ENCODE data around the gene KMT5C.
"Not testable (repeated sequence)": the region's sequence is repeated elsewhere in the genome, so short reads cannot be mapped to it uniquely, and the experiment has no call there.

The KMT5C gene

DNA sequence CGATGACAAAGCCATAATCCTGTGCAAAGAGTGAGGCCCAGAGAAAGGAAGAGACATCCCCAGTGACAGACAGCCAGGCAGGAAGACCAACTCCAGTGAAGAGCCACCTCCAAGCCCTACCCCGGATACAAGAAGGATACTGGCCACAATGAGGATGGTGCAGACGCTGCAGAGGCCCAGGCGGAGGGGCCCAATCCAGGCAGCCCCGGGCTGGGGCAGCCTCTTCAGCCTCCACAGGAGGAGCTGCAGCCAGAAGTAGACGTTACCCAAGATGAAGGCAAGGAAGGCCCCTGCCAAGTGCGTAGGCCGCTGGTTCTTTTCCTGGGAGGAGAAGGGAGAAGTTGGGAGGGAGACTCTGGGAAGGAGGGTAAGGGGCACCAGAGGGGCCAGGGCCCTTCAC lies 23.0 kb upstream of the KMT5C start:
- DNase-seq (ENCODE audit: low spot score) = no peak

DNA sequence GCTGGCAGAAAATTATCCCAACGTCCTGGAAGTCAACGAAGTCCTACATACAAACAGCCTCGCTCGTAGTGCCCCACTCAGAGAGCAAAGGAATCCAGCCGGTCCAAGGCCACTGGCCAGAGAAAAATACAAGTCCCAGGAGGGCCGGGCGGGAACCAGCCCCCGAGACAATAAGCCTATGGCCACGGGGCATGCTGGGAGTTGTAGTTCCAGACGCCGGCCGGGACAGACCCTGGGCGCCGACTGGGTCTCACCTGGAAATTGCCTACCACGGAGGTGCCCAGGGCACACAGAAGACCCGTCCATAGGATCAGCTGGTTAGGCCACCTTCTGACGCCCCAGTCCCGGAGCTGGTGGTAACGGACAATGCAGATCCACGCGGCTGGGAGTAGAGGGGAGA lies 19.9 kb upstream of the KMT5C start:
- peak; percentile 26 for DNase-seq (ENCODE audit: low spot score)

DNA sequence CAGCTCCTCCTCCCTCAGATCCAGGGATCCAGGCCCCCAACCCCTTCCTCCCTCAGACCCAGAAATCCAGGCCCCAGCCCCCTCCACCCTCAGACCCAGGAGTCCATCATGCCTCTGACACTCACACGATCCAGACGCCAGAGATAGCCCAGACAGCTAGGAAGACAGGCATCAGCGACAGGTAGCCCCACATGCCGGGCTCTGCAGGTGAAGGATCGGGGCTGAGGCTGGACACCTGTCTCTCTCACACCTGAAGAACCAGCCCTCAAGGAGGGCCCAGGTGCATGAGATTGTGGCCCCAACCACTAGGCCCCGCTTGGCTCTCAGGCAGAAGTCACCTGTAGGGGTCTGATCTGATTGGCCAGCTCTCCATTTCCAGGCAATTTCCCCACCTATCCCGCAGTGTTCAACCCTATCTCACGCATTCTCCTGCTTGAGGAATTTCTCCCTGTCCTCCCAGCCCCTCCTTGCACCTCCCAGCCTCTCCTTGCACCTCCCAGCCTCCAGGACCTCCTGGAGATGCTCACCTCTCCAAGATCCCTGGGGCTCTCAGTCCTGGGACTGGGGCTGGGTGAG lies 18.7 kb upstream of the KMT5C start:
- DNase-seq (ENCODE audit: low spot score) = no peak

DNA sequence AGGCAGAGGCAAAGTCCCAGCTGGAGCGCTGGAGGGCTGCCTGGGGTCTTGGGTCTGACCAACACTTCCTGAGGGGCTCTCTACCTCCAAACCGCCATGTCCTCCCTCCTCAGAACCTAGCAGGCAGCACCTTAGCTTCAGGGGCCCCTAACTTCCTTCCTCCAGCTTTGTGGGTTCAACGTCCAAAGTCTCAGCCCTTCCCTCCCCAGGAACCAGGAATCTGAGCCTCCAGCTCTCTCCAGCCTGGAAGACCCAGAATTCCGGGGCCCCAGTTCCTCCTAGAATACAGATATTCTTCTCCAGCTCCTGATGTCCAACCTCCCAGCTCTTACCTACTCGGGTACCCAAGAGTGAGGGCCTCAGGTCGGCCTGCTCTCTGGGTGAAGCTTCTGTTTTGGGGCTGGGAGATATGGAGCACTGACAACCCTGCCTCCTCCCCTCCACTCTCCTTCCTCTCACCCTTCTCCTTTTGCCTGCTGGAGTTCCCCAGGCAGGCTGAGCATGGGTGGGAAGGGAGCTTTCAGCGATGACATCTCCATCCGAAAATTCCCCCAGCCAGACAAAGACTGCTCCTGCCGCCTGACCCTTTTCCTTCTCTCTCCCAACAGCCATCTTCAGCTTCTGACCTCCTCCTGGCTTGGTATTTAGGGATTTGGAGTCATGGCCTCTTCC lies 18.1 kb upstream of the KMT5C start:
- no peak for DNase-seq (ENCODE audit: low spot score)

DNA sequence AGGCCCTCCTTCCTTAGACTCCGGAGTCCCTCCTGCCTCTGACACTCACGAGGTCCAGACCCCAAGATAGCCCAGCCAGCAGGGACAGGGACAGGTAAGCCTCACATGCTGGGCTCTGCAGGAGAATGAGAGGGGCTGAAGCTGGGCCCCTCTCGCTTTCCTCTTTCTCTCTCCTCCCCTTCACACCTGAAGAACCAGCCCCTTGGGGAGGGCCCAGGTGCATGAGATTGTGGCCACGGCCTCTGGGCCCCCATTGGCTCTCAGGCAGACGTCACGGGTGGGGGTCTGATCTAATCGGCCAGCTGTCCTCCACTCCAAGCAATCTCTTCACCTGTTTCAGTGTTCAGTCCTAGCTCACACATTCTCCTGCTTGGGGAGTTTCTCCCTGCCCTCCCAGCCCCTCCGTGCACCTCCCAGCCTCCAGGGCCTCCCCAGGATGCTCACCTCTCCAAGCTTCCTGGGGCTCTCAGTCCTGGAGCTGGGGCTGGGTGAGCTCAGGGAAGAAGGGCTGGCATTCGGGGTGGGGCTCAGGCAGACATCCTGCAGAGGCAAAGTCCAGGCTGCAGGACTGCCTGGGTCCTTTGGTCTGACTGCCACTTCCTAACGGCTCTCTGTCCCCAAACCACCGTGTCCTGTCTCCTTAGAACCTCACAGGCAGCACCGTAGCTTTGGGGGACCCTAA lies 17.3 kb upstream of the KMT5C start:
- DNase-seq (ENCODE audit: low spot score) = no peak

DNA sequence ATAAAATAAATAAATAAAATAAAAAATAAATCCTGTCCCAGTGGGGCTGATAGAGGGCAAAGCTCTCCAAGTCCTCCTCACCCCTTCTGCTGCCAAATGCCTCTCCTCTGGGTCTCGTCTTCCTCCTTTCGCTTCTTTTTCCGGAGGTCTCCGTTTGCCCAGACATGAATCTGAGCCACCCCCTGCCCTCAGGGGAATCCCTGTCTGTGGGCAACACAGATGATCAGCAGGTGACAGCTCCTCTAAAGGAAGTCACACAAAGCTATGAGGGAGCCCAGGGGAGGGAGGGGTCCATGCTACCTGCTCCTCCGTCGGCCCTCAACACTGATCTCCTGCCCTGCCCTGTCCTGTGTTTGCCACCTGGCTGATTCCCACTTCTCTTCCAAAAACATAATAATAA lies 15.0 kb upstream of the KMT5C start:
- DNase-seq (ENCODE audit: low spot score) = no peak

DNA sequence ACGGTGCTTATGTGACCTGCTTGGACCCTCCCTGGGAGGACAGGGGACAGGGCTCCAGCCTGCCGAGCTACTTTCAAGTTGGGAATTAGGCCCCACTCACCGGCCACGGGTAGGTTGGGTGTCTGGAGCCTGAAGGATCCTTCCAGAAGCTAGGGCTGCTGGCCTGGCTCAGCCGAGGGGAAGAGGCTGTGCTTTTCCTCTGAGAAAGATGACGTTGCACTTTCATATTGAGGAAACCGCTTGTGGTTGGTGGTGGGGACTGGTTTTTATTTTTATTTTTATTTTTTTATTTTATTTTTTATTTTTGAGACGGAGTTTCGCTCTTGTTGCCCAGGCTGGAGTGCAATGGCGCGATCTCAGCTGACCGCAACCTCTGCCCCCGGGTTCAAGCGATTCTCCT lies 14.5 kb upstream of the KMT5C start, which contains the start of gene TMEM150B:
TMEM150B (minus strand) TSS at position 170 of the 400 bp plus-strand sequence. CDS start 4,305 bp downstream, outside the sequence.
- DNase-seq (ENCODE audit: low spot score) = no peak

DNA sequence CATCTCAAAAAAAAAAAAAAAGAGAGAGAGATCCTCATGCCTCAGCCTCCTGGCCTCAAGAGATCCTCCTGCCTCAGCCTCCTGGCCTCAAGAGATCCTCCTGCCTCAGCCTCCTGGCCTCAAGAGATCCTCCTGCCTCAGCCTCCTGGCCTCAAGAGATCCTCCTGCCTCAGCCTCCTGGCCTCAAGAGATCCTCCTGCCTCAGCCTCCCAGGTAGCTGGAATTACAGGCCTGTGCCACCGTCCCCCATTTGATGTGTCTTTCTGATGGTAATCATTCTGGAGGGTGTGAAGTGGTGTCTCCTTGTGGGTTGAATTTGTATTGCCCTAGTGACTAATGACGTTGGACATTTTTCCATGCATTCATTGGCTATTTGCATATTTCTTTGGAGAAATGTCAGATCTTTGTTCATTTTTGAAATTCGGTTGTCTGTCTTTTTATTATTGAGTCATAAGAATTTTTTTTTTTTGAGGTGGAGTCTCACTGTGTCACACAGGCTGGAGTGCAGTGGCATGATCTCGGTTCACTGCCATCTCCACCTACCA lies 10.8 kb upstream of the KMT5C start:
- not testable (repeated sequence) for DNase-seq (ENCODE audit: low spot score)

DNA sequence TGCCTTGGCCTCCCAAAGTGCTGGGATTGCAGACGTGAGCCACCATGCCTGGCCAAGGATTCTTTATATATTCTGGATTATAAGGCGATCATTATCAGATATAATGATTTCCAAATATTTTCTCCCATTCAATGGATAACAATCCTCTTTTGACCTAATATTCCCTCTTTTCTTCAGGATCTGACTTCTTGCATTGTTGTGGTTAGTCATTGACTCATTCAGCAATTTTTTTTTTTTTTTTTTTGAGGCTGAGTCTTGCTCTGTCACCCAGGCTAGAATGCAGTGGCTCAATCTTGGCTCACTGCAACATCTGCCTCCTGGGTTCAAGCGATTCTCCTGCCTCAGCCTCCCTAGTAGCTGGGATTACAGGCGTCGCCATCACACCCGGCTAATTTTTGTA lies 9.9 kb upstream of the KMT5C start:
- DNase-seq (ENCODE audit: low spot score) = not testable (repeated sequence)

DNA sequence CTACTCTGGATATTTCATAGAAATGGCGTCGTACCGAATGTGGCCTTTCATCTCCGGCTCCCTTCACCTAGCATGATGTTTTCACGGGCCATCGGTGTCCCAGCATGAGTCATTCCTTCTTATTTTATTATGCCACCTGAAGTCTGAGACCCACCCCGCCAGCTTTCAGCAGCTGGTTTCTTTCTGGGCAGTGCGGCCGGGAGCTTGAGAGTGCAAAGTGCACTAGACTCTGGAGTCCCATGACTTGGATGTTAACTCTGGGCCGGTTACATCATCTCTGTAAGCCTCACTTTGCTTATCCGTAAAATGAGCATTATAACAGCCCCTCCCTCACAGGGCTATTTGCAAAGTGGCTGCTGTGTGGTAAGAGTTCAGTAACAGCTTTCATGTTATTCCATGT lies 5.8 kb upstream of the KMT5C start:
- DNase-seq (ENCODE audit: low spot score) = no peak

DNA sequence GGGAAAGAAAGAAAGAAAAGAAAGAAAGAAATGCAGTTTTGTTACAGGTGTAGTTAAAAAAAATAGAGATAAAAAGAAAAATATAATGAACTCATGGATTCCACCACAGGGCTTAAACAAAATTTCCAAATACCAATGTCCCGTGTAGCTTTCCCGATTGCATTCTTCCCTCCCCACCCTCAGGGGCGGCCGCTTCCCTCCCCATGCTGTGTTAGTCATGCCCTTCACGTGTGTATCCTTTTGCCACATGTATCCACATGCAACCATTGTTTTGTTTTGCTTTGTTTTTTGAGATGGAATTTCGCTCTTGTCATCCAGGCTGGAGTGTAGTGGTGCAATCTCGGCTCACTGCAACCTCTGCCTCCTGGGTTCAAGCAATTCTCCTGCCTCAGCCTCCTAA lies 3.6 kb upstream of the KMT5C start:
- DNase-seq (ENCODE audit: low spot score) = no peak

DNA sequence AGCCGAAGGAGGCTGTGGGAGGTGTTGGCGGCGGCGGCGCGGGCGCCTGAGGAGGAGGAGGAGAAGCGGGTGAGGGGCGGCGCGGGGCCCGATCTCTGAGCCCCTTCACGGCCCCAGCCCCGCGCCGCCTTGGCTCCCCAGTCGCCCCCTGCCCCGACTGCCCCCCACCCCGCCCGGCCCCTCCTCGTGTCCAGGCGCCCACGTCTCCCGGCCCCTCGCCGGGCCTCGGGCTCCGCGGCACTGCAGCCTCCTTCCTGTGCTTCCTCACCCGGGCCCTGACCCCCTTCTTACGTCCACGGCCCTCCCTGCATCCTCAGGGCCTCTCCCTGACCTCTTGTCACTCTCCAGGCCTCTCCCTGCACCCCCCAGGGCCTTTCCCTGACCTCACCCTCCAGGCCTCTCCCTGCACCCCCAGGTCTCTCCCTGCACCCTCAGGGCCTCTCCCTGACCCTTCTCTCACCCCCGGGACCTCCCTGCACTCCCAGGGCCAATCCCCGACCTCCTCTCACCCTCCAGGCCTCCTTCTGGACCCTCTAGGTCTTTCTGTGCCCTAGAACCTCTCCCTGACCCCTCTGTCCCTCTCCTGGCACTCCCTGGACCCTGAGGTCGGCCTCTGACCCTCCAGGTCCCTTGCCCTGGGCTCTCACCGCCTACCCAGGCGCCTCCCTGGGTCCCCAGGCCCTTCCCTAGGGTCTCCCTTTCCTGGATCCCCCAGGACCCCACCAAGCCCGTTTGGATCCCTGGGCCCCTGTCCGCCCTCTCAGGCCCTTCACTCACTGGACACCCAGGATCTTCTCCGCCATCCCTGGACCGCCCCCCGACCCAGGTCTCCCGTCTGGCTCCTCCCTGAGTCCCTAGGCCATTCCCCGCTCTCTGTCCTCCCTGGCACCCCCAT lies 460 bp downstream of the KMT5C start:
- no peak for DNase-seq (ENCODE audit: low spot score)

DNA sequence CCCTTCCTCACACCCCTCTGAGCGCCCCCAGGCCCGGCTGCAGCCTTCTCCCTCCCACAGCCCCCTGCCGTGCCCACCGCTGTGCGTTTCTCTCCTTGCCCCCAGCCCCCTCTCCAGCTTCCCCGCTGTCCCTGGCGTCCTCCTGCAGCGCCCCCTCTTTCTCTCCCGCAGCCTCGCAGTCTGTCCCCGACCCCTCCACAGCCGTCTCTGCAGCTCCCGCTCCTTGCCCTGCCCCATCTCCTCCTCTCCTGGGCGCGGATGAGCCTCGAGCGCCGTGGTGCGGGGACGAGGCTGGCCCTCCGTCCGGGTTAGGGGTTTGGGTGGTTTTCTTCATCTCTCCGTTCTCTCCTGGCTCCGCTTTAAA lies 1.1 kb downstream of the KMT5C start:
- no peak for DNase-seq (ENCODE audit: low spot score)

DNA sequence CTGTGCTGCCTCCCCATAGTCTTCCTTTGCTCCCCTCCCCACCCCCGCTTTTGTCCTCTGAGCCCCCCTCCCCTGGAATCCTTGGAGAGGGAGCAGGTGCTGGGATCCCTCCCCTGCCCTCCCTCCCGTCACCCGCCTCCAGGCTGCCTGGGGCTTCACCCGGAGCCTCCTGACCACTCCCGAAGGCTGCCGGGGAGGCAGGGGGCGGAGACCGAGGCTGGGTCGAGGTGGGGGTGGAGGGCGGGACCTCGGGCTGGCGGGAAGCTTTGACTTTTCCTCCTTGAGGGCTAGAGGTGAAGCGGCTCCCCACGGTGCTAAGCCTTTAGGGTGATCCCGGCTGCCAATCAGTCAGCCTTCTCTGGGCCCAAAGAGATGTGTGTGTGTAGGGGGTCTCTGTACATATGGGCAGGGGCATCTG lies 1.5 kb downstream of the KMT5C start:
- peak; percentile 57 for DNase-seq (ENCODE audit: low spot score)

DNA sequence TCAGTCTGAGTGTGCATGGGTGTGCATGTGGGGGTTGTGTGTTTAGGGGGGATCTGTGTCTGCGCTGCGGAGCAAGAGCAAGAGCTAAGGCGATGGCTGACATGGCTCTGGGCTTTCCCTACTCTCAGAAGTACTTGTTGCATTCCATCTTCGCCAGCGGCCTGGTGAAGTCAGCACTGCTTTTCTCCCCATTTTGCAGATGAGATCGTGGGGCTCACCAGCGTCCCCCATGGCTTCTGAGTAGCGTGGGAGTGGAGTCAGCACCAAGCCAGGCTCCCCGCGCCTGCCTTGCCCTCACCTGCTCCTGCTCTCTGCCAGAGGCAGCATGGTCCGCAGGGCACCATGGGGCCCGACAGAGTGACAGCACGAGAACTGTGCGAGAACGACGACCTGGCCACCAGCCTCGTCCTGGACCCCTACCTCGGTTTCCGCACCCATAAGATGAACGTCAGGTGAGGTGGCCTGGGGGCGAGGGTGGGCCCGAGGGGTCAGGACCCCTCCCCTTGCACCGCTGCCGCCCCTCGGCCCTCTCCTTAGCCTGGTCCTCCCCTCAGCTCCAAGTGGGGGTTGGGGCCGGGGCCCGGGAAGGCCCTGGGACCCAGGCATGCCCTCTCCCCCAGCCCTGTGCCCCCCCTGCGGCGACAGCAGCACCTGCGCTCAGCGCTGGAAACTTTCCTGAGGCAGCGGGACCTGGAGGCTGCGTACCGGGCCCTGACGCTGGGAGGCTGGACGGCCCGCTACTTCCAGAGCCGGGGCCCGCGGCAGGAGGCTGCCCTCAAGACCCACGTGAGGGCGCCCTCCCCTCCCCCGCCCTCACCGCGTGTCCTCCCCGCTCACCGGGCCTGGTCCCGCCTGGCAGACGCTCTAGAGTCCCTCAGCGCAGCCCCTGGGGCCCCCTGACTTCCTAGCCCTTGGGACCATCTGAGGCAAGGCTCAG lies 2.2 kb downstream of the KMT5C start:
- DNase-seq (ENCODE audit: low spot score) = no peak

DNA sequence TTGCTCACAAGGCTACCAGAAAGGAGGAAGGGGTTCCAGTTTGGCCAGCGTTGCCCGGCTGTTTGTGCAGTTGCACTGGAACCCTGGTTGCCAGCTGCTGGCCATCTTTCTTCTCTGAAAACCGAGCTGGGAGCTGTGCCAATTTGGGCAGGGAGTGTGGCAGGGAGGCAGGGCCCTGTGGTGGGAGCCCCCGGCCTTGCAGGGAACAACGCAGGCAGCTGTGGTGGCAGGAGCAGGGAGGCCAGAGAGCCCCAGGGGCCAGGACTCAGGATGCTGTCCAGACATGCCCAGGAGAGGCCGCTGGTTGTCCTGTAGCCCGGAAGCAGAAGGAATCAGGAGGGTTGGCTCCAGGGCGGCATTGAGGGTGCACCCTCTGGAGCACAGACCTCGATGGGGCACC lies 4.8 kb downstream of the KMT5C start:
- DNase-seq (ENCODE audit: low spot score) = peak; percentile 63

DNA sequence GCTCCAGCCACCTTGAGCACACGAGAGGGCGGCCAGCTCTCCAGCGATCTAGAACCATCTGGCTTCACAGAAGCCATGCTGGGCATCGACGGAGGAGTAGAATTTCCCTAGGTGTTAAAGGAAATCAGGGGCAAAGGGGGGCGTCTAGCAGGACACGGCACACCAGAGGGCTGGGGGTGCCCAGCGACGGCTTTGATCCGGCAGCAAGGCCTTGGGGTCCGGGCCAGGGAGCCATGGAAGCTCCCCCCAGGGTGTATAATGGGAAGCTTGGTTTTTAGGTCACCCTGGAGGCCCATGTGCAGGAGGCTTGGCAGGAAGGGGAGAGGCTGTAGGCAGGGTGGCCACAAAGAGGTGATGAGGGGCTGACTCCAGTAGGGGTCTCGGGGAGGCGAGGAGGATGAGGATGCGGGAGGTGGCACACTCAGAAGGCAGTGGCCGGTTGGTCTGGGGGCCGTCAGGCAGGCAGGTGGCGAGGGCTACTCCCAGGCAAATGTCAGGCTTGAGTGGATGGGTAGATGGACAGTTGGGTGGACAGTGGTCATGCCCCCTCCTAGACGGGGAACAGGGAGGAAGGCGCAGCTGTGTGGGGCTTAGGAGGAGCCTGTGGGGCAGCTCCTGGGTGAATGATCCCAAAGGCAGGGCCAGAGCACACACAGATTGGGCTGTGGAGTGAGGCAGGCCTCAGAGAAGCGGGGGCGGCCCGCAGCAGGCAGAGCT lies 5.6 kb downstream of the KMT5C start:
- no peak for DNase-seq (ENCODE audit: low spot score)

DNA sequence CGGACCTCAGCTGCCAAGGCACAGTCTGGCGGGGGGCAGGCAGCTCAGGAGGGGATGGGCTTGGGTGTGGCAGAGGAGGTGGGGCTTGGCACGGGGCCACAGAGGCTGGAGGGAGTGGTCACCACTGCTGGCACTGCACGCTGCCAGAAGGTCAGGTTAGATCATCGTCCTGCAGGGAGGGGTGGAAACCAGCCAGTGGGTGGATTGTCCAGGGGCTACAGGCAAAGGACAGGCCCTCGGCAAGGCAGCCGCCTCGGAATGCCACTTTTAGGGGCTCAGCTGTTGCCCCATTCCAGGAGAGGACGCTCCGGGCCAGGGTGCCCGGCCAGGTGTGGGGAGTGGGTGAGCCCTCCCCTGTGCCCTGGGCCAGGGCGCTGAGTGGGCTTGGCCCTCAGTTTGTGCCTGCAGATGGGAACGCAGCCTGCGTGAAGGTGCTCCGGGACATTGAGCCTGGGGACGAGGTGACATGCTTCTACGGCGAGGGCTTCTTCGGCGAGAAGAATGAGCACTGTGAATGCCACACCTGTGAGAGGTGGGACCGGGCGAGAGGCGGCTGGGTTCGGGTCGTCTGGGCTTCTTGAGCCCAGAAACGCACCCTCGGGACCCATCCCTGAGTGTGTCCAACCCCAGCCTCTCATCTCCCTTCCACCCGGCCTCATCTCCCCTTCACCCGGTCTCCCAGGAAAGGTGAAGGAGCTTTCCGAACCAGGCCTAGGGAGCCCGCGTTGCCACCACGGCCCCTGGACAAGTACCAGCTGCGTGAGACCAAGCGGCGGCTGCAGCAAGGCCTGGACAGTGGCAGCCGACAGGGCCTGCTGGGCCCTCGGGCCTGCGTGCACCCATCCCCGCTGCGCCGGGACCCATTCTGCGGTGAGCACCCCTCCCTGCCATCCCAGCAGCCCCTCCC lies 6.4 kb downstream of the KMT5C start:
- DNase-seq (ENCODE audit: low spot score) = no peak

DNA sequence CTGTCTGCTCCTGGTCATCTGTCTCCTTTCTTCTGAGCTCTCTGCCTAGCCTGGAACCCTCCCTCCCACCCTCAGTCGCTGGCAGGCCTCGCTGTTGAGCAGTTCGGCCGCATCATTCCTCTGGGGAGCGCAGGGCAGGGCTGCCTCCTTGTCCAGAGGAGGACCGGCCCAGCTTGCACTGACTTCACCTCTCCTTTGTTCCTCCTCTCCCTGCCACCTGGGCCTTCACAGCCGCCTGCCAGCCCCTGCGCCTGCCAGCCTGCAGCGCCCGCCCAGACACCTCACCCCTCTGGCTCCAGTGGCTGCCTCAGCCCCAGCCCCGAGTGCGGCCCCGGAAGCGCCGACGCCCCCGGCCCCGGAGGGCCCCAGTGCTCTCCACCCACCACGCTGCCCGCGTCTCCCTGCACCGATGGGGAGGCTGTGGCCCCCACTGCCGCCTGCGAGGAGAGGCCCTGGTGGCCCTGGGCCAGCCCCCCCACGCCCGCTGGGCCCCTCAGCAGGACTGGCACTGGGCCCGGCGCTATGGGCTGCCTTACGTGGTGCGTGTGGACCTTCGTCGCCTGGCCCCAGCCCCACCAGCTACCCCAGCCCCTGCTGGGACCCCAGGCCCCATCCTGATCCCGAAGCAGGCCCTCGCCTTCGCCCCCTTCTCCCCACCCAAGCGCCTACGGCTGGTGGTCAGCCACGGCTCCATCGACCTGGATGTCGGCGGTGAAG lies 7.2 kb downstream of the KMT5C start:
- DNase-seq (ENCODE audit: low spot score) = no peak

All from globus pallidus (tissue), 1 donor.